Measurements from ENCODE around the gene PPM1F. TPM values are rescaled to one million over a fixed set of nuclear protein-coding genes. Genes with fewer than 3 reads are reported as not detected.
"Not testable (repeated sequence)": the region's sequence is repeated elsewhere in the genome, so short reads cannot be mapped to it uniquely, and the experiment has no call there.

Gene PPM1F
- total and polyA plus RNA-seq, 10 of the 15 experiments (the other 5 are each of a cell fraction or from before 2014, with no cell fraction given): 0.55 to 26.3 (median 9.7) TPM

- no peaks in the 10 kb centered on the region for H3K9me3 ChIP-seq (replicated peaks; ENCODE audit: control insufficient read depth, insufficient read depth, low read length)
- no peaks in the 10 kb centered on the region for H4K20me1 ChIP-seq (ENCODE audit: control insufficient read depth, insufficient read depth)
- POLR2A ChIA-PET: interaction anchor here (0.6 kb wide), 1 partner anchor 136 kb away, joined by 3 read pairs; no protein-coding TSS in a partner anchor
- no peak overlapping the region for H2AFZ ChIP-seq (ENCODE audit: control insufficient read depth, low read depth, low read length)
- H3K9ac ChIP-seq (ENCODE audit: control insufficient read depth, insufficient read depth, low read length): no peak overlapping the region
- no peak for DNase-seq (ENCODE audit: low read depth, low spot score)
- in situ Hi-C loops (cut with MboI) (no loop called here), intact Hi-C loops (cut with micrococcal nuclease; ENCODE audit: unreplicated experiment) (no loop called here)
- BruUV-seq (replicated peaks): no TSS peak
- CTCF ChIA-PET: interaction anchor here (1.2 to 1.6 kb wide), 2 partner anchors 11 to 56 kb away, joined by 3 read pairs; partner anchors contain the start of gene PPM1F
- no peak overlapping the region for H3K27ac ChIP-seq (ENCODE audit: control insufficient read depth, insufficient read depth)
- peaks cover under 1% of the 10 kb centered on the region; the same call in 1 of the 2 replicates for H3K4me1 ChIP-seq (ENCODE audit: control insufficient read depth, insufficient read depth, low read length)
- RAD21 ChIA-PET (ENCODE audit: unreplicated experiment): interaction anchor here (0.6 kb wide), 1 partner anchor 253 kb away, joined by 3 read pairs; no protein-coding TSS in a partner anchor
- SMC1A ChIA-PET (ENCODE audit: uncharacterized antibody, unreplicated experiment): no interaction called here
- no peaks in the 10 kb centered on the region for H3K79me2 ChIP-seq (ENCODE audit: control insufficient read depth, insufficient read depth, low read length)
- no peak for FAIRE-seq
- H3K27me3 ChIP-seq (replicated peaks in 1 of 2; ENCODE audit: control insufficient read depth in 2 of 2, insufficient read depth in 2 of 2, low read length in 1 of 2): no peaks in the 10 kb centered on the region; a peak in 1 of 4 replicates
- H3K4me2 ChIP-seq (ENCODE audit: control insufficient read depth, insufficient read depth): no peak overlapping the region
- no peak overlapping the region for H3K4me3 ChIP-seq
- ATAC-seq: no peak
- 59% methylated on average over 5 of the region's 5 CpGs for whole genome bisulfite sequencing (ENCODE audit: insufficient coverage, insufficient replicate concordance, low lambda C conversion rate, missing lambda C conversion rate)
- no peak for TF ChIP-seq ASH2L (IDR thresholded peaks at IDR 0.05; ENCODE audit: borderline replicate concordance, low read depth)
- no peaks in the 10 kb centered on the region for H3K36me3 ChIP-seq (ENCODE audit: control insufficient read depth in 2 of 2, insufficient read depth in 2 of 2, low read length in 1 of 2)
These were observed 55.6 kb downstream of the PPM1F start for GRCh38 chr22:21896951-21897513.

GRCh38 chr22:21896275-21896674 lies 56.4 kb downstream of the PPM1F start:
- H3K9me3 ChIP-seq (replicated peaks; ENCODE audit: control insufficient read depth, insufficient read depth, low read length); H3K4me1 ChIP-seq (ENCODE audit: control insufficient read depth, insufficient read depth, low read length); H3K79me2 ChIP-seq (ENCODE audit: control insufficient read depth, insufficient read depth, low read length); H2AFZ ChIP-seq (ENCODE audit: control insufficient read depth, low read depth, low read length); H3K4me3 ChIP-seq; H4K20me1 ChIP-seq (ENCODE audit: control insufficient read depth, insufficient read depth); ATAC-seq; H3K27ac ChIP-seq (ENCODE audit: control insufficient read depth, insufficient read depth); in situ Hi-C loops (cut with MboI); H3K27me3 ChIP-seq (replicated peaks in 1 of 2; ENCODE audit: control insufficient read depth in 2 of 2, insufficient read depth in 2 of 2, low read length in 1 of 2); BruUV-seq (replicated peaks); FAIRE-seq; SMC1A ChIA-PET (ENCODE audit: uncharacterized antibody, unreplicated experiment); RAD21 ChIA-PET (ENCODE audit: unreplicated experiment); POLR2A ChIA-PET; H3K9ac ChIP-seq (ENCODE audit: control insufficient read depth, insufficient read depth, low read length); intact Hi-C loops (cut with micrococcal nuclease; ENCODE audit: unreplicated experiment); H3K4me2 ChIP-seq (ENCODE audit: control insufficient read depth, insufficient read depth); DNase-seq (ENCODE audit: low read depth, low spot score); H3K36me3 ChIP-seq (ENCODE audit: control insufficient read depth in 2 of 2, insufficient read depth in 2 of 2, low read length in 1 of 2): not testable (repeated sequence)
- CTCF ChIA-PET: interaction anchor here (1.2 kb wide), 1 partner anchor 57 kb away, joined by 3 read pairs; the partner anchor contains the start of gene PPM1F
- WGBS (ENCODE audit: insufficient coverage, insufficient replicate concordance, low lambda C conversion rate, missing lambda C conversion rate): 0% methylated on average over 2 of the region's 4 CpGs

Measured in GM12878 (cell line).